ENCODE data around the gene KDM4D.

KDM4D gene

DNA sequence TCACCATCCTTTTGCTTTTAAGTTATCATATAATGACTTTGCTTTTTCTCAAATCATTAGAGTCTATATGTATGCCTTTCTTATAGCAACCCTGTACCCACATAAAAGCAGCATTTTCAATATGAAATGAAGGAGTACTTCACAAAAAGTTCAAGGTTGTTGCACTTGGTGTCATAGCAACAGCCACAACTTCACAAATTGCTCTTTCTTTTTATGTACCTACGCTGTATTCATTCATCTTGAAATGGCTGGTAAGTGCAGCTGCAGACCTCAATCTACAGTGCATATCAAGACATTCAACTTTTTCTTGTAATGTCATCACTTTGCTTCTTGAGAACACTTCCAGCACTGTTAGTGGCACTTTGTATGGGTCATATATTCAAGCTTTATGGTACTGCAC, 18.8 kb upstream of the KDM4D start:
- TF ChIP-seq Cebpa-rat (IDR thresholded peaks at IDR 0.05), result no peak
- no peaks in the 10 kb centered on the region for H3K4me1 ChIP-seq

DNA sequence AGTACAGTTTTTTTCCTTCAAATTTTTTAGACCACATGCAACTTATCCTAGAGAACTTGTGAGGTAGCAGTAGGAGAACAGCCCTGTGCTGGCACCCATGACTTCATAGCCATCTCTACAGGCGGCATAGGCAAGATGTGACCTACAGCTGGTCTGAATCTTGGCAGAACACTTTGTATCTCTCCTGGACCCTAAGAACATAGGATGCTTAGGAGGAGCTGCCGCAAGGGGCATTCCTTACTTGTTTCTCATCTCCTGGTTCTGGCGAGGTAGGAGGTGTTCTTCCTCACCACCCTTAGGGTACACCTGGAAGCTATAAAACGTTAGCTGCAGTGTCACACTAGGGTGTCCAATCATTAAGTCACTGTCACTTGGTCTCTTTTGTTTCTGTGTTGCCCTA, 16.5 kb upstream of the KDM4D start:
- Histone ChIP-seq H4K20me1 (no peaks in the 10 kb centered on the region), H3K27ac (no peak overlapping the region), H3K4me1 (no peaks in the 10 kb centered on the region), H3K4me3 (no peak overlapping the region), H3K36me3 (peaks cover 39% of the 10 kb centered on the region), H3K9me3 (no peaks in the 10 kb centered on the region), H3K27me3 (no peaks in the 10 kb centered on the region), H3K9ac (no peak overlapping the region), H3K4me2 (no peak overlapping the region)
- no peak for TF ChIP-seq Cebpa-rat (IDR thresholded peaks at IDR 0.05)

More for the DNA sequence above, 18.8 kb upstream of the KDM4D start:
- no peaks in the 10 kb centered on the region for H3K9me3 ChIP-seq
- H3K27me3 ChIP-seq, result no peaks in the 10 kb centered on the region
- H3K27ac ChIP-seq, result no peak overlapping the region
- no peak overlapping the region for H3K9ac ChIP-seq
- H3K36me3 ChIP-seq, result peaks cover 16% of the 10 kb centered on the region
- H3K4me3 ChIP-seq, result no peak overlapping the region
- H4K20me1 ChIP-seq, result no peaks in the 10 kb centered on the region
- H3K4me2 ChIP-seq, result no peak overlapping the region

DNA sequence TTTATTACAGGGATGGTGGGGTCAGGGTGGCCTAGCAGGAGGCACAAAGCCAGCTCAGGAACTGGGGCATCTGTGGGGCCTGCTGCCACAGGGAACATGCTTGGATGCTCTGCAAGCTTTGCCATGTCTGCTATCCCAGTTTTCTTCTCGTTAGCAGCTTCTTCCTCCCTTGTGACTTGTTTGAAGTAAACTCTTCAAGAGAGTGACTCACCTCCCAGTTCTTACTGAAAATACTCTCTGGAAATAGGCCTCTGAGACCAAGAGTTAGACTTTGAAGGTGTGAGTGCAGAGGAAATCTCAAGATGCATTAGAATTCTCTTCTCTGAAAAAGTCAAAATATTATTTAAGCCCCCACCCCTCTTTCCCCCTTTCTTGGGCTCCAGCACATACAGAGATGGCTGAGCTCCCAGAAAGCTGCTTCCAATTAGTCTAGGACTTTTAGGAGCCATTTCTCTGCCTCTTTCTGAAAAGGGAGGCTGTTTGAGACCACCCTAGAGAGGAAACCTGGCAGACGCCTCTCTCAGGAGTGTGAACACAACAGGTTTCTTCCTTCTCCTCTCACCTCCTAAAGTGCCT, 15.3 kb upstream of the KDM4D start:
- H3K27ac ChIP-seq, result no peak overlapping the region
- no peaks in the 10 kb centered on the region for H3K27me3 ChIP-seq
- no peaks in the 10 kb centered on the region for H4K20me1 ChIP-seq
- H3K9me3 ChIP-seq, result no peaks in the 10 kb centered on the region
- H3K4me3 ChIP-seq, result no peak overlapping the region
- H3K4me2 ChIP-seq, result no peak overlapping the region
- H3K36me3 ChIP-seq, result peaks cover 51% of the 10 kb centered on the region
- no peak overlapping the region for H3K9ac ChIP-seq
- H3K4me1 ChIP-seq, result no peaks in the 10 kb centered on the region
- no peak for TF ChIP-seq Cebpa-rat (IDR thresholded peaks at IDR 0.05)

GRCh38 chr11:94959179-94959578, 14.3 kb upstream of the KDM4D start:
- Histone ChIP-seq H3K9ac (no peak overlapping the region), H3K4me1 (no peaks in the 10 kb centered on the region), H3K27me3 (no peaks in the 10 kb centered on the region), H3K27ac (no peak overlapping the region), H3K36me3 (peaks cover 61% of the 10 kb centered on the region), H3K4me2 (no peak overlapping the region), H3K9me3 (no peaks in the 10 kb centered on the region), H4K20me1 (peaks cover under 1% of the 10 kb centered on the region; the same call in 1 of the 2 replicates), H3K4me3 (no peak overlapping the region)
- no peak for TF ChIP-seq Cebpa-rat (IDR thresholded peaks at IDR 0.05)

DNA sequence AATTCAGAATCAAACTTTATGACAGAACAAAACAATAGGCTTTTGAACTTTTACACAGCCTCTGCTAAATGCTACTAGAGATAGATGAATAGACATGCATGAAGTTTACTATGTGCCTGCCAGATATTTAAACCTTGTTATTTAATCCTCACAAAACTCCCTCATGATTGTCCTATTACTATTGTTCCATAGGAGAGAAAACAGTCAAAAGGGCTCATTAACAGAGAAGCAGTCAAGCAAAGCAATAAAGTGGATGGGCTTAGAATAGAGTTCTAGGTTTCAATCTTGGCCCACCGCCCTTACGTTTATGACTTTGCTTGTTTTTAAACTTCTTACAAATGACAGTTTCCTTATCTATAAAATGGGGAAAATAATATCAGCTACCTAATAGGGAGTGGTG, 13.0 kb upstream of the KDM4D start:
- H3K4me3 ChIP-seq, result no peak overlapping the region
- no peak overlapping the region for H3K27ac ChIP-seq
- peaks cover 74% of the 10 kb centered on the region for H3K36me3 ChIP-seq
- H3K9ac ChIP-seq, result no peak overlapping the region
- no peaks in the 10 kb centered on the region for H3K27me3 ChIP-seq
- H3K4me2 ChIP-seq, result no peak overlapping the region
- no peaks in the 10 kb centered on the region for H3K4me1 ChIP-seq
- no peak for TF ChIP-seq Cebpa-rat (IDR thresholded peaks at IDR 0.05)
- H4K20me1 ChIP-seq, result peaks cover 10% of the 10 kb centered on the region; the same call in 1 of the 2 replicates
- no peaks in the 10 kb centered on the region for H3K9me3 ChIP-seq

DNA sequence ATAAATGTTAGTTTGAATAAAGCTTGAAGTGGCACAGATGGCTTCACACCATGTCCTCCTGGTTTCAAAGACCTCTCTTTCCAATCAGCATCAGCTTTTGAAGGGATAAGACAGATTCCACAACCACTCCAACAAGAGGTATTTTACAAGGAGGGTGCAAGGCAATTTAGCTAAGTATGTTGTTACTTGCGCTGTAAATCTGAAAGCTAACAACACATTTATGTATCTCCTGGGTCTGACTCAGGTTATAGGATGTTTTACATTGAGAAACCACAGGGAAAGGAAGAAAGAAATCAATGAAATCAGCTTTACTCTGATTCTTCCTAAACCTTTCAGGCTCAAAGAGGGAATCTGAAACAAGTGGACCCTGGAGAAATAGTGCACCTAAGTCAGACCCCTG, 12.3 kb upstream of the KDM4D start:
- H4K20me1 ChIP-seq, result peaks cover 10% of the 10 kb centered on the region; the same call in 1 of the 2 replicates
- H3K9ac ChIP-seq, result no peak overlapping the region
- peaks cover 81% of the 10 kb centered on the region for H3K36me3 ChIP-seq
- H3K27ac ChIP-seq, result no peak overlapping the region
- H3K27me3 ChIP-seq, result no peaks in the 10 kb centered on the region
- no peaks in the 10 kb centered on the region for H3K4me1 ChIP-seq
- no peaks in the 10 kb centered on the region for H3K9me3 ChIP-seq
- no peak for TF ChIP-seq Cebpa-rat (IDR thresholded peaks at IDR 0.05)
- H3K4me3 ChIP-seq, result no peak overlapping the region
- H3K4me2 ChIP-seq, result no peak overlapping the region

DNA sequence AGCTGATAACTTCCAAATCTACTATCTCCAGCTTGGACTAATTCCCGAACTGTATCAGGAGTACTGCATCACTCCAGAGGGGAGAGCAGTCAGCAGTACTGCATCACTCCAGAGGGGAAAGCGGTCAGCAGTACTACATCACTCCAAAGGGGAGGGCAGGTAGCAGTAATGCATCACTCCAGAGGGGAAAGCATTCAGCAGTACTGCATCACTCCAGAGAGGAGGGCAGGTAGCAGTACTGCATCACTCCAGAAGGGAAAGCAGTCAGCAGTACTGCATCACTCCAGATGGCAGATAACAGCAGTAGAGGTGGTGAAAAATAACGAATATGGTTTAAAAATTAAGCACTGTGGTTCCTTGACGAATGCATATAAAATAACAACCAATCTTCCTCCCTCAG, 8.6 kb upstream of the KDM4D start:
- H3K9me3 ChIP-seq, result no peaks in the 10 kb centered on the region
- no peak overlapping the region for H3K4me3 ChIP-seq
- H3K27ac ChIP-seq, result no peak overlapping the region
- no peak overlapping the region for H3K9ac ChIP-seq
- H3K4me2 ChIP-seq, result no peak overlapping the region
- H3K4me1 ChIP-seq, result no peaks in the 10 kb centered on the region
- no peaks in the 10 kb centered on the region for H3K27me3 ChIP-seq
- TF ChIP-seq Cebpa-rat (IDR thresholded peaks at IDR 0.05), result no peak
- peaks cover 20% of the 10 kb centered on the region for H4K20me1 ChIP-seq
- H3K36me3 ChIP-seq, result peaks cover 93% of the 10 kb centered on the region

DNA sequence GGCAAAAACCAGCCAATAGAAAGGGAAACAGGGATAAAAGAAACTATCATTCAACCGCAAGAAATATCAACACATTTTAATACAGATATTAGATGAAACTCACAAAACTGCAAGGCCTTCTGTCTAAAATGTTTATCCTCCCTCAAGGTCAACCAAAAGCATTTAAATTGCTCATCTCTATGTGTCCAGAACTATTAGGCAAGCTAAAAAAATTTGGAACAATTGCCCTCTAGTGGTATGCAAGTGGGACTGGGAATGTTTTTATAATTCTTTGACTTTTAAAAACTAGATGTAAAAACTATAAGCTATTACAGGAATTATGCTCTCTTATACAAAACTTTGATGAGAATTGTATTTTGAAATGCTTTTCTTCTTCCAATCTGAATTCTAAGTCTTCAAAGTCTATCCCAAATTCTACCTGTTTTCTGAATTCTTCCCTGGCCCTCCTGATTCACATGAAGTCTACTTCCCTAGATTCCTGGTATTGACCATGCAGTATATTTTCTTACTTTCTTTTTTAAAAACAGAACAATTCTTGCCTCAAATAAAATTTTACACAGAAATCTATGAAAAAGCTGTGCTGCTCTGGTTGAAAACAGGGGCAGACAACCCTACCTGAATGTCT, 5.1 kb upstream of the KDM4D start:
- H3K27me3 ChIP-seq, result no peaks in the 10 kb centered on the region
- peaks cover 44% of the 10 kb centered on the region for H4K20me1 ChIP-seq
- H3K9ac ChIP-seq, result no peak overlapping the region
- no peaks in the 10 kb centered on the region for H3K9me3 ChIP-seq
- H3K4me3 ChIP-seq, result no peak overlapping the region
- peaks cover 17% of the 10 kb centered on the region for H3K4me1 ChIP-seq
- no peak overlapping the region for H3K4me2 ChIP-seq
- H3K27ac ChIP-seq, result no peak overlapping the region
- peaks cover 74% of the 10 kb centered on the region for H3K36me3 ChIP-seq
- TF ChIP-seq Cebpa-rat (IDR thresholded peaks at IDR 0.05), result no peak

GRCh38 chr11:94972700-94973098, 810 bp upstream of the KDM4D start:
- peak overlapping the region; percentile 92 for H3K27ac ChIP-seq
- H3K4me2 ChIP-seq, result peak overlapping the region; percentile 82
- peak overlapping the region; percentile 96 for H3K4me3 ChIP-seq
- H3K36me3 ChIP-seq, result peaks cover 37% of the 10 kb centered on the region
- H3K9ac ChIP-seq, result peak overlapping the region; percentile 95
- H3K9me3 ChIP-seq, result no peaks in the 10 kb centered on the region
- H4K20me1 ChIP-seq, result peaks cover 33% of the 10 kb centered on the region; the same call in 1 of the 2 replicates
- no peaks in the 10 kb centered on the region for H3K27me3 ChIP-seq
- peaks cover 17% of the 10 kb centered on the region for H3K4me1 ChIP-seq
- no peak for TF ChIP-seq Cebpa-rat (IDR thresholded peaks at IDR 0.05)

- Histone ChIP-seq H3K4me2 (peak overlapping the region; percentile 54), H3K27ac (no peak overlapping the region; the same call in 1 of the 2 replicates), H4K20me1 (peaks cover 24% of the 10 kb centered on the region; the same call in 1 of the 2 replicates), H3K36me3 (peaks cover 23% of the 10 kb centered on the region), H3K4me1 (peaks cover 17% of the 10 kb centered on the region), H3K4me3 (peak overlapping the region; percentile 96), H3K27me3 (no peaks in the 10 kb centered on the region), H3K9me3 (no peaks in the 10 kb centered on the region), H3K9ac (peak overlapping the region; percentile 95)
- no peak for TF ChIP-seq Cebpa-rat (IDR thresholded peaks at IDR 0.05)
These were observed 669 bp downstream of the KDM4D start for GRCh38 chr11:94974178-94974577.

Measured in BLaER1 (cell line).